ENCODE results near the gene LDB2. TPM values are rescaled to one million over a fixed set of nuclear protein-coding genes. Genes with fewer than 3 reads are reported as not detected.

The LDB2 gene
- total RNA-seq, 1 donor from 2014 or later = 3.1 TPM

DNA sequence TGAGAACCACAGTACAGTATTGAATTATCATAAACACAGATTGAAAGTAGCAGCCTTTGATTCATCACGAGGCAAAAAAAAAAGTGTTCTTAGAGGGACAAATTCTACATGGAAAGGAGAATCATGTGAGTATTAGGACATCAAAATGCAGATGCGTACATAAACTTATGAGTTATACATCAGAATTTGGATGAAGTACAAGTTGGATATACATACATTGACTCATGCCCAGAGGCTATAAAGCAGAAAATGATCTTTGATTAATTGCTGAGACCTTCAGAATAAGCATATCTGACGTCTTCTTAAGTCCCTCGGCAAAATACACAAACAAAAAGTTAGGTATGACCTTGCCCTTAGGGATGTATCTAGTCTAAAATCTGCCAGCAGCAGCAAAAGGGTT lies 206.4 kb downstream of the LDB2 start:
- Mint-ChIP-seq H3K4me1 (ENCODE audit: low read depth, unreplicated experiment) (peaks cover 9% of the 10 kb centered on the region), H3K36me3 (ENCODE audit: unreplicated experiment) (no peaks in the 10 kb centered on the region), H3K27me3 (ENCODE audit: unreplicated experiment) (no peaks in the 10 kb centered on the region), H3K27ac (ENCODE audit: unreplicated experiment) (no peak overlapping the region), H3K9me3 (ENCODE audit: unreplicated experiment) (no peaks in the 10 kb centered on the region), H3K4me3 (ENCODE audit: unreplicated experiment) (no peak overlapping the region)
- no peak for DNase-seq
- no peak for TF ChIP-seq CTCF (IDR thresholded peaks at IDR 0.05; ENCODE audit: partially characterized antibody, unreplicated experiment)

- H3K27me3 Mint-ChIP-seq (ENCODE audit: unreplicated experiment) = no peaks in the 10 kb centered on the region
- H3K9me3 Mint-ChIP-seq (ENCODE audit: unreplicated experiment) = no peaks in the 10 kb centered on the region
- DNase-seq = no peak
- no peak for TF ChIP-seq CTCF (IDR thresholded peaks at IDR 0.05; ENCODE audit: partially characterized antibody, unreplicated experiment)
- no peaks in the 10 kb centered on the region for H3K36me3 Mint-ChIP-seq (ENCODE audit: unreplicated experiment)
- peaks cover 9% of the 10 kb centered on the region for H3K4me1 Mint-ChIP-seq (ENCODE audit: low read depth, unreplicated experiment)
- no peak overlapping the region for H3K4me3 Mint-ChIP-seq (ENCODE audit: unreplicated experiment)
- no peak overlapping the region for H3K27ac Mint-ChIP-seq (ENCODE audit: unreplicated experiment)
These were observed 207.0 kb downstream of the LDB2 start for GRCh38 chr4:16691450-16691849.

DNA sequence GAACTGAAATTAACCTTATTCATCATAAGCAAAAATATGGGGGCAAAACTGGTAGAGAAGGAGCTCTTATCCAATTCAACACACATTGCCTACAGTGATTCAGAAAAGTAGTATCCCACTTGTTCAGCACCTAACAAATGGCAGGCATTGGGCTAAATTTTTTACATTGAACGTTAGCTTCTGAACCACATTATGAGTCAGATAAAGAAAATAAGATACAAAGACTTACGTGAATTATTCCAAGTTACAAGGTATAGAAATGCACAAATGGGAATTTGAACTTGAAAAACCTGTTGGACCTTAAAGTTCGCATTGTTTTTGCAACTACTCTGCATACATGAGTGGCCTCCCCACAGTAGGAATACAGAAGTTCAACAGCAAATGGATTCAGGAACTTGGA lies 210.6 kb downstream of the LDB2 start:
- Mint-ChIP-seq H3K4me3 (ENCODE audit: unreplicated experiment) (no peak overlapping the region), H3K4me1 (ENCODE audit: low read depth, unreplicated experiment) (peaks cover 14% of the 10 kb centered on the region), H3K9me3 (ENCODE audit: unreplicated experiment) (no peaks in the 10 kb centered on the region), H3K36me3 (ENCODE audit: unreplicated experiment) (no peaks in the 10 kb centered on the region), H3K27me3 (ENCODE audit: unreplicated experiment) (no peaks in the 10 kb centered on the region), H3K27ac (ENCODE audit: unreplicated experiment) (no peak overlapping the region)
- DNase-seq = no peak
- TF ChIP-seq CTCF (IDR thresholded peaks at IDR 0.05; ENCODE audit: partially characterized antibody, unreplicated experiment) = no peak

GRCh38 chr4:16687011-16687410 lies 211.4 kb downstream of the LDB2 start:
- Mint-ChIP-seq H3K9me3 (ENCODE audit: unreplicated experiment) (no peaks in the 10 kb centered on the region), H3K36me3 (ENCODE audit: unreplicated experiment) (no peaks in the 10 kb centered on the region), H3K27me3 (ENCODE audit: unreplicated experiment) (no peaks in the 10 kb centered on the region), H3K4me3 (ENCODE audit: unreplicated experiment) (no peak overlapping the region), H3K4me1 (ENCODE audit: low read depth, unreplicated experiment) (peaks cover 22% of the 10 kb centered on the region), H3K27ac (ENCODE audit: unreplicated experiment) (no peak overlapping the region)
- TF ChIP-seq CTCF (IDR thresholded peaks at IDR 0.05; ENCODE audit: partially characterized antibody, unreplicated experiment) = no peak
- no peak for DNase-seq

- Mint-ChIP-seq H3K27me3 (ENCODE audit: unreplicated experiment) (no peaks in the 10 kb centered on the region), H3K9me3 (ENCODE audit: unreplicated experiment) (no peaks in the 10 kb centered on the region), H3K36me3 (ENCODE audit: unreplicated experiment) (no peaks in the 10 kb centered on the region), H3K4me3 (ENCODE audit: unreplicated experiment) (no peak overlapping the region), H3K4me1 (ENCODE audit: low read depth, unreplicated experiment) (peaks cover 22% of the 10 kb centered on the region), H3K27ac (ENCODE audit: unreplicated experiment) (no peak overlapping the region)
- DNase-seq = no peak
- no peak for TF ChIP-seq CTCF (IDR thresholded peaks at IDR 0.05; ENCODE audit: partially characterized antibody, unreplicated experiment)
These were observed 212.2 kb downstream of the LDB2 start for GRCh38 chr4:16686195-16686594.

Measured in glutamatergic neuron (in vitro differentiated cells).